HL-60 (cell line): ENCODE results near the gene CFAP251.
"Not testable (repeated sequence)": the region's sequence is repeated elsewhere in the genome, so short reads cannot be mapped to it uniquely, and the experiment has no call there.

Experiments
- CTCF ChIP-seq: IDR thresholded peaks from one replicate; pipeline ENCODE4 v1.5.1; 2011; ENCODE audit warnings: low read length, control low read depth, inconsistent platforms; ENCODE audit not compliant: insufficient read depth
- POLR2AphosphoS5 ChIP-seq: IDR thresholded peaks from 2 replicates; pipeline ENCODE4 v1.6.1; 2012; ENCODE audit warnings: low read depth
- REST ChIP-seq: IDR thresholded peaks from 2 replicates; pipeline ENCODE4 v1.6.1; 2012; ENCODE audit warnings: low read depth; ENCODE audit not compliant: insufficient replicate concordance

- TF ChIP-seq POLR2AphosphoS5, CTCF, REST: not testable (repeated sequence)
Observed at GRCh38 chr12:121929545-121929944, 11.2 kb downstream of the CFAP251 start.
